Myocyte (in vitro differentiated cells): Measurements from ENCODE around the gene PBXIP1. TPM values are rescaled to one million over a fixed set of nuclear protein-coding genes. Genes with fewer than 3 reads are reported as not detected.

Experiments used
- DNase-seq: peaks from one replicate; pipeline ENCODE4 v3.0.0-alpha.2; 2012; ENCODE audit warnings: low read depth
- total RNA-seq: library from RNA; depleted of rRNA; stranded (reverse); fragments of >200 nt; gene quantifications from 2 replicates; pipeline ENCODE4 v1.2.3, GENCODE V29; 2014

PBXIP1 gene
- total RNA-seq, 1 donor from 2014 or later, result 535 TPM

DNA sequence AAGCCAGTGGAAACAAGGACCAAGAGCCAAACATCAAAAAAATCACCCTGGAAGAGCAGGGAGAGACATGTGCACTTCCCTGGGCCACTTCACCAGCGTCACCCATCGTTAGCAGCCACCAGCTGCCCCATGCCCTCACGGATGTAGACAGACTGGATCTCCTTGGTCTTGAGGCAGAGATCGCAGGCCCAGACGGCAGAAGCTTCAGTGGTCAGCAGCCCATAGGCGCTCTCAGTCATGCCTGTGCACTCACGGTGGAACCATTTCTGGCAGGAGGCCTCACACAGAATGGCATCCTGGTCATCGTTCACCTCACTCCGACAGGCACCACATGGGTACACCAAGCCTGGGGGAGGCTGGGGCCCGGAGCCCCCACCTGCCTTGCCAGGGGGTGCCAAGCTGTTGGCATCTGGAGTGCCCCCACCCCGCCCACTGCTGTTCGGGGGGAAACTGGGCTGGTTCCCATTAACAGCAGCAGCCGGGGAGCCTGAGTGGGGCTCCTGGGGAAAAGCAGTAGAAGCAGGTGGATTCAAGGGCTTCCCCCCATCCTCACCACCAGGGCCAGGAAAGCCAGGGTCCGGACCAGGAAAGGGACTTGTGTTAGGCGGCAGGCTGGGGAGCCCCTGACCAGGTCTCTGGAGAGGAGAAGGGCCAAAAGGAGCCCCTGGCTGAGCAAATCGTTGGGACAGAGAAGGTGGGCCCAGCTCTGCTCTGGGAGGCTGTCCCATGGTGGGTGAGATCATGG lies 3.0 kb upstream of the PBXIP1 start:
- DNase-seq, result no peak

- no peak for DNase-seq
These were observed 2.1 kb upstream of the PBXIP1 start for GRCh38 chr1:154958036-154958435.

DNA sequence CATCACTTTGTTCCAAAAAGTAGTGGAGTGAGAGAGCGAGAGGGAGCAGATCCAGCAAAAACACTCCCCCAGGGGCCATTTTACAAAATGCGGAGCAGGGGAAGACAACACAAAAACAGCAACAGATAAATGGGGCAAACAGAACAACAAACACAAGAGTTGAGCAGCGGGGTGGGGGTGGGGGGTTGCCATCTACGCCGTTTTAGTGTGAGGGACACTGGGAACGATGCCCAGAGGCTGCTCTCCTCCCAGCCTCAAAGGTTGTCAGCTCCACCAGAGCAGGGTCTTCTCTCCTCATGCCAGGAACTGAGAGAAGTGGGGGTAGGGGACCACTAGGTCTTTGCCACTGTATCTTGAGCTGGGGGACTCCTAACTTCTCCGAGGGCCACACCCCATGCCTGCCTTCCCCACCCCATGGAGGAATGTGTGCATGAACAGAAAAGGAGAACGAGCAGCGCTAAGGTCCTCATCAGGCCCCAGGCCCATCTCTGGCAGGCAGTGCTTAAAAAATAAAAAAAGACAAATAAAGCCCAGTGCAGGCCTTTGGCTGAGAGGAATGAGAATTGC lies 1.3 kb upstream of the PBXIP1 start:
- peak; percentile 57 for DNase-seq

GRCh38 chr1:154956544-154956941 lies 644 bp upstream of the PBXIP1 start:
- DNase-seq, result peak; percentile 93

GRCh38 chr1:154955039-154955717 lies 721 bp downstream of the PBXIP1 start:
- peak; percentile 90 for DNase-seq

- no peak for DNase-seq
These were observed 1.4 kb downstream of the PBXIP1 start for GRCh38 chr1:154954541-154954940.

DNA sequence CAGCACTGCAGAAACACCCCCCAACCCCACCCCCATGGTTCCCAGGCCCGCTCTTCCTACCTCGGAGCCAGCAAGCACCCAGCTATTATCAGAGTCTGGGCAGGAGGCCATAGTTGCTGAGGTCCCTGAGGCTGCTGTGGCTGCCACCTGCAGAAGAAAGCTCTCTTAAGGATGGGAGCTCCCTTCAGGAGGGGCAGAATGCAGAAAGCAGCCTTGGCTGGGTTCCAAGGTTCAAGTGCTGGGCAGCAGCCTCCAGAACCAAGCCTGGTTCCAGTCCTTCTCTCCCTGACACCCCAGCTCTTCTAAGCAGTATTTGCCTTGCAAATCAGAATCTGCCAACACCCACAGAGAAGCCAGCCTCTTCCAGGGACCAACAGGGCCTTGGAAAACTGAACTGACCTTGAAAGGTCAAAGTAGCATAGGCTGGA lies 2.3 kb downstream of the PBXIP1 start:
- no peak for DNase-seq

- no peak for DNase-seq
These were observed 3.2 kb downstream of the PBXIP1 start for GRCh38 chr1:154952664-154953063.

DNA sequence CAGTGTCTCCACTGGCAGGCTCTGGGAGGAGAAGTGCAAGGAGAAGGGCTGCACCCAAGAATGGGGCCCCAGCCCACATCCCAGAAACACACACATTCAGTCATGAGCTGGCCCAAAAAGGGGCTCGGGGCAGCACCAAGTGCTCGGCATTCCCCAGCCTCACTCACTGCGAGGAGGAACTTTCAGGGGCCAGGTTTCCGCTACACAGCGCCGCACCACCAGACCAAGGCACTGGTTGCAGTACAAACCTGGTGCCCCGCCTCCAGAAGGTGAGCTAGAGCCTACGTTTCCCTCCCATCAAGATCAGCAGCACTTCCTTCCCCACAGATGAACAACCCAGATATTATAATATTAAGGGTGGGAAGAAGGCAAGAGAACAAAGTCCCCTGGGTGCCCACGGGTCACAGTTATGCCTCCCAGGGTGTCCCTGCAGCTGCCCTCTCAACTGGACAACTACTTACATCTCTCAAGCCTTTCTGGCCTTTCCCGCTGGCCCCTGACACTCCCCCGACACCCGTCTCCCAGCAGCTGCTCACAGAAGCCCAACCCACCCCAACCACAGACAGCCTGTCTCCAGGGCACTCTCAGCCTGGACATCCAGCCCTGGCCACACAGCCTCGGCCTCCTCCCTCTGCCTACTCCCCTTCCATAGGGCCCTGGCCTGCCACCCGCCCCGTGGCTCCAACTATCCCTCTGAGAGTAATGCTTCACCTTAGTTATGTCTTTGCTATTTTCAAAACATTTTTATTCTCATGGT lies 3.8 kb downstream of the PBXIP1 start:
- DNase-seq, result peak; percentile 93

DNA sequence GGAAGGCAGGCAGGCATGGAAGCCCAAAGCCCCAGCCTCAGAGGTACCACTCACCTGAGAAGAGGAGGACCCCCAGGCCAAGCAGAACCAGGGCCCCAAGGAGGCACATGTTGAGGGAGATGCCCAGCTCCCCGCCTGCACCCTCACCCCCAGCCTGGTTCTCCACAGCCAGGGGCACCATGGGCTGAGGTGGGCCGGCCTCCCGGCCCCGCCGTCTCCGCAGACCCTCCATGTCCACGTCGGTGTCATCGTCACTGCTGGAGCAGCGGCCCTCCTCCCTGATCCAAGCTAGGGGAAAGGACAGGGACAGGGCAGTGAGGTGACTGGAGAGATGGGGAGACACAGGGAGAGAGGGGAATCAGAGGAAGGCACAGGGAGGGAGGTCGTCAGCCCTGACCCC lies 7.8 kb downstream of the PBXIP1 start:
- no peak for DNase-seq

DNA sequence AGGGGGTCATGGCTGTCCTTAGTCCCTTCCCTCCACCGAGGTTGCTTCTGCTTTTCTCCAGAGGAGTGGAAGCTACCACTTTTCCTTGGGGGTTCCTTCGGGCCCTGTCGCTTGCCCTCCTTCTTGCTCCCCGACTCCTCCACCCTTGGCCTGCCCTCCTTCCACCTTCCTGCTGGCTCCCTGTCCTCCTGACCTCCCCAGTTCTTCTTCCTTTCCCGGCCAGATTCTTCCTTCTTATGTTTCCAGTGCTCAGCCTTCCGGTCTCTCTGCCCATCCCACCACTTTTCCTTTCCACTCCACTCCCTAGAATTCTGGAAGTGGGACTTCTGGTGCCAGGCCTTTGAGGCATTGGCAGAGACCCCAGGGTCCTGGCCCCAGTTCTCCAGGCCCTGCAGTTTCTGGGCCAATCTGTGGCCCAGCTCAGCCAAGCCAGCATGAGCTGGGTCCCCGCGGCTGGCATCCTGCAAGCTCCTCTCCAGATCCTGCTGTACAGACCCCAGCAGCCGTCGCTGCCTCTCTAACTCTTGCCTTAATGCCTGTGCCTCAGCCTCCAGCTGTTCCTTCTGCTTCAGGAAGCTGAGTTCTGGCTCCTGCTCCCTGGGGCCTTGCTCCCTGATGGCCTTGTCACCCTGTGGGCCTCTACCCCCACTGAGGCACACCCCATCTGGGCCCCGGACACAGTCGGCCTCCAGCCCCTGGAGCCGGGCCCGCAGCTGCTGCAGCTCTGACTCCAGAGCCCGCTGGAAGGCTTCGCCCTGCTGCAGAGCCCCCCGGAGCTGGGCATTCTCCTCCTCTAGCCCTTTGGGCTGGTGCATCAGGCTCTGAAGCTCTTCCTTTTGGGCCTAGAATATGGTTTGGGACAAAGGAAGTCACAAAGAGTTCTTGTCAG lies 9.7 kb downstream of the PBXIP1 start:
- DNase-seq, result no peak

DNA sequence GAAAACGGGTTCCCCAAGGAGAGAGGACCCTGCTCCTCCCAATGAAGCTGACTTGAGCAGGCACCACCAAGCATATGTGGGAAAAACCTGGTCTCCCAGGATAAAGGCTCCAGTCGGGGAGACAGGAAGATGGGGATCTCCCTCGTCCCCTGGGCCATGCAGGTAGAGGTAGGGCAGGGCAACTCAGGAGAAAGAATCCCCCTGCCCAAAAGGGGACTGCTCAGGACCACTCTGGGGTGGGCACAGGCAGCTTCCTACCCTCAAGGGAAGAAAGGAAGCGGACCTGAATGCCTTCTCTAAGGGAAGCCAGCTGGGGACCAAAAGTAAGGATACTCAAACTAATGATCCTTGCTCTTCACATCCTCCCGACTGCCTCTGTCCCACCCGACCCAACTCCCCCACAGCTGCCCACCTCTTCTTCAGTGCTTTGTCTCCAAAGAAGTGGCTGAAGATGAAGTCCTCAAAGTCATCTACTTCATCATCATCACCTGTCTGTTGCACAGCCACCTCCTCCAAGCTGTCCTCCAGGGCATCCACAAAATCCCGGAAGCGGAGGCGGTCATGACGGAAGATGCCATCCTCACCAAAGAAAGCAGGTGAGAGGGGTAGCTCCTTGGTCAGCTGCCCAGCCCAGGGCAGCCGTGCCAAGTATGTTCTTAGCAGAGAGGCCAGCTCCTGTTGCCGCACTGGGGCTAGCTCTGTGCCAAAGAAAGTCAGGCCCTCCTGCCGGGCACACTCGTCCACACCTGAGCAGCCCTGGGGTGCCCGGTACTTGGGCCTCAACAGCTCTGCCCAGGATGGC lies 10.5 kb downstream of the PBXIP1 start:
- no peak for DNase-seq

GRCh38 chr1:154944401-154945159 lies 11.3 kb downstream of the PBXIP1 start:
- DNase-seq, result peak; percentile 29

GRCh38 chr1:154943649-154944400 lies 12.1 kb downstream of the PBXIP1 start:
- peak; percentile 37 for DNase-seq

- DNase-seq, result peak; percentile 22
These were observed 14.4 kb downstream of the PBXIP1 start for GRCh38 chr1:154941333-154942013.

DNA sequence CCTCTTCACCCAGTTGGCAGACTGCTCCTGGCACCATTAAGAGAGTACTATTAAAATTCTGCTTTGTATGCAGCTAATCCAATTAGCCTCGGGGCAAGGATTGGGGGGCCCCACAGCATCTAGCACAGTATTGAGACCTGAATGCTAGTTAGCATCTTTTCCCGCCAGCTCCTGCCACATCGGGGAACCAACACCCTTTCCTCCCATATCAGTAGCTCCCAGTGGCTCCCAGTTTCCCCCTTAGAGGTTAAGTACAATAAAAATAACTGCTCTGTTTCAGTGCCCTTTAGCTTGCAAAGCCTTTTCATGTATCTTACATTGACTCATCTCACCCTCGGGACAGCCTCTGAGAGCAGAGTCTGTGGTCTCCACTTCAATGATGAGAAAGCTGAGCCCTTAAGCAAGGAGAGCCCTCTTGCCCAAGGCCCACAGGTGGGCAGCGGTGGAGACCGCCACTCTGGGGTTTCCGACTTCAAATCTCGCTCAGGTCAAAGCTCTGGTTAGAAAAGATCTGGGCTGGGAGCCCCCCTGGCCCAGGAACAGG lies 15.2 kb downstream of the PBXIP1 start:
- DNase-seq, result no peak

GRCh38 chr1:154940213-154940560 lies 15.7 kb downstream of the PBXIP1 start:
- no peak for DNase-seq
